Measurements from ENCODE around the gene DSG3.

GRCh38 chr18:31439807-31440325 lies 7.7 kb upstream of the DSG3 start:
- TF ChIP-seq CTCF (IDR thresholded peaks at IDR 0.05) = no peak
- no peak for TF ChIP-seq POLR2A (IDR thresholded peaks at IDR 0.05)
- no peak for TF ChIP-seq POLR2AphosphoS5 (IDR thresholded peaks at IDR 0.05)
